GM12874 (cell line): ENCODE measurements around the gene COL25A1.

ENCODE experiments used
- CTCF ChIP-seq: IDR thresholded peaks from 2 replicates; pipeline ENCODE4 v1.5.1; 2011; ENCODE audit warnings: low read depth, mild to moderate bottlenecking, control low read depth, low read length, moderate library complexity; ENCODE audit not compliant: insufficient read depth

Gene COL25A1

GRCh38 chr4:109052821-109053220, 249.6 kb downstream of the COL25A1 start:
- no peak for TF ChIP-seq CTCF

- no peak for TF ChIP-seq CTCF
Measured at GRCh38 chr4:109051054-109051453, 251.4 kb downstream of the COL25A1 start.

GRCh38 chr4:109049926-109050325, 252.5 kb downstream of the COL25A1 start:
- TF ChIP-seq CTCF = no peak

GRCh38 chr4:109046471-109047201, 255.8 kb downstream of the COL25A1 start:
- no peak for TF ChIP-seq CTCF

GRCh38 chr4:109044431-109044830, 258.0 kb downstream of the COL25A1 start:
- TF ChIP-seq CTCF = no peak

GRCh38 chr4:109043286-109043685, 259.2 kb downstream of the COL25A1 start:
- TF ChIP-seq CTCF = no peak

- TF ChIP-seq CTCF = no peak
Measured at GRCh38 chr4:109041463-109042360, 260.7 kb downstream of the COL25A1 start.
